OCI-LY7 (cell line): Measurements from ENCODE around the gene TOPAZ1. TPM values are rescaled to one million over a fixed set of nuclear protein-coding genes. Genes with fewer than 3 reads are reported as not detected.

Experiments used
- BruUV-seq: library from RNA; stranded (reverse); fragments of 400-500 nt; replicated peaks from 2 replicates; lab custom pipeline; 2021; lab: Mats Ljungman, UMichigan
- CTCF ChIA-PET: fragments of 300-600 bp; sonication (Branson Sonifier 250); formaldehyde crosslinking; loops from one replicate; lab custom pipeline; 2022; ENCODE audit warnings: antibody characterized with exemption; ENCODE audit not compliant: unreplicated experiment; lab: Charles Lee
- POLR2A ChIA-PET: fragments of 300-600 bp; sonication (Branson Sonifier 250); formaldehyde crosslinking; loops from one replicate; lab custom pipeline; 2022; ENCODE audit warnings: antibody characterized with exemption; lab: Charles Lee
- DNase-seq: peaks from one replicate; pipeline ENCODE4 v3.0.0-alpha.2; 2015; ENCODE audit warnings: low spot score
- H2AFZ ChIP-seq: fragments of 200-600 bp; sonication (generic), shearing (Covaris generic); 2 replicates; pipeline ENCODE4 v1.6.1; 2014; ENCODE audit warnings: mild to moderate bottlenecking, antibody characterized with exemption, low read length, moderate library complexity
- H3K27ac ChIP-seq: fragments of 200-600 bp; sonication (generic); 2 replicates; pipeline ENCODE4 v1.5.1; 2014; ENCODE audit warnings: mixed run types, low read depth, mild to moderate bottlenecking, moderate library complexity, low read length, inconsistent platforms; ENCODE audit not compliant: poor library complexity, severe bottlenecking
- H3K36me3 ChIP-seq: fragments of 200-600 bp; sonication (generic); 2 replicates; pipeline ENCODE4 v1.6.1; 2014; ENCODE audit warnings: mild to moderate bottlenecking, antibody characterized with exemption, low read length, moderate library complexity, mixed read lengths; ENCODE audit not compliant: insufficient read depth
- H3K4me1 ChIP-seq: fragments of 200-600 bp; sonication (generic); 2 replicates; pipeline ENCODE4 v1.5.1; 2014; ENCODE audit warnings: mild to moderate bottlenecking, low read length; ENCODE audit not compliant: insufficient read depth, poor library complexity, severe bottlenecking
- H3K4me2 ChIP-seq: fragments of 200-600 bp; sonication (generic); 2 replicates; pipeline ENCODE4 v1.6.1; 2014; ENCODE audit warnings: mild to moderate bottlenecking, low read length
- H3K4me3 ChIP-seq: fragments of 200-600 bp; sonication (generic); 2 replicates; pipeline ENCODE4 v1.5.1; 2014; ENCODE audit warnings: mild to moderate bottlenecking, low read depth, low read length; ENCODE audit not compliant: poor library complexity, severe bottlenecking
- H3K79me2 ChIP-seq: fragments of 200-600 bp; sonication (generic); 2 replicates; pipeline ENCODE4 v1.6.1; 2016; ENCODE audit warnings: low read depth, mild to moderate bottlenecking, low read length, moderate library complexity, mixed read lengths; ENCODE audit not compliant: insufficient read depth
- H3K9me2 ChIP-seq: fragments of 200-600 bp; sonication (generic); 2 replicates; pipeline ENCODE4 v1.6.1; 2016; ENCODE audit warnings: mild to moderate bottlenecking, low read length, mixed read lengths; ENCODE audit not compliant: insufficient read depth
- H3K9me3 ChIP-seq: fragments of 200-600 bp; sonication (generic); 2 replicates; pipeline ENCODE4 v1.6.1; 2014; ENCODE audit warnings: mild to moderate bottlenecking, mixed run types, low read length, mixed read lengths
- H4K20me1 ChIP-seq: fragments of 200-600 bp; sonication (generic); 2 replicates; pipeline ENCODE4 v1.6.1; 2014; ENCODE audit warnings: mild to moderate bottlenecking, antibody characterized with exemption, low read length, moderate library complexity, mixed read lengths; ENCODE audit not compliant: insufficient read depth
- EZH2phosphoT487 ChIP-seq: fragments of 200-600 bp; sonication (generic); IDR thresholded peaks from 2 replicates; pipeline ENCODE4 v1.6.1; 2018; ENCODE audit warnings: low read depth, borderline replicate concordance, mild to moderate bottlenecking, mixed run types, antibody characterized with exemption, low read length, moderate library complexity, mixed read lengths
- intact Hi-C: fragments of 100-400 bp; cut with micrococcal nuclease; formaldehyde crosslinking; loops from one replicate; pipeline ENCODE4 v1.10.0; 2022; ENCODE audit not compliant: unreplicated experiment
- total RNA-seq, 2 experiments: library from RNA; depleted of rRNA in 1 of 2; stranded (reverse); fragments of >200 nt in 1 of 2; shearing (Covaris generic) in 1 of 2; gene quantifications; 2 replicates each; pipeline ENCODE4 v1.2.3, GENCODE V29; 2014 to 2022
- TF ChIP-seq, protein P1 (sequence below): fragments of 200-600 bp; sonication (generic); conservative IDR thresholded peaks from 2 replicates; pipeline ENCODE4 v1.5.1; 2014; ENCODE audit warnings: mild to moderate bottlenecking, antibody characterized with exemption, low read length, moderate library complexity, mixed read lengths

Gene TOPAZ1
- total RNA-seq, 2 experiments from 2014 or later, result not detected

- no peak overlapping the region for H3K4me3 ChIP-seq
- no peak overlapping the region for H3K4me2 ChIP-seq
- H3K9me2 ChIP-seq, result no peaks in the 10 kb centered on the region
- no peaks in the 10 kb centered on the region for H3K9me3 ChIP-seq
- no peak for TF ChIP-seq EZH2phosphoT487
- no peaks in the 10 kb centered on the region for H3K79me2 ChIP-seq
- H3K27ac ChIP-seq, result no peak overlapping the region
- H4K20me1 ChIP-seq, result no peaks in the 10 kb centered on the region
- no peak overlapping the region for H2AFZ ChIP-seq
- ChIA-PET CTCF (no interaction called here), POLR2A (interaction anchor here (0.7 kb wide), 1 partner anchor 692 kb away, joined by 4 read pairs; no protein-coding TSS in a partner anchor)
- BruUV-seq, result no TSS peak
- intact Hi-C loops, result no loop called here
- H3K4me1 ChIP-seq, result no peaks in the 10 kb centered on the region
- DNase-seq, result no peak
- no peaks in the 10 kb centered on the region for H3K36me3 ChIP-seq
These were observed 9.3 kb upstream of the TOPAZ1 start for GRCh38 chr3:44232407-44232806.

GRCh38 chr3:44234648-44235268 is 6.9 kb upstream of the TOPAZ1 start:
- ChIA-PET CTCF (no interaction called here), POLR2A (interaction anchor here (0.6 to 1.6 kb wide), 3 partner anchors 10 to 129 kb away, joined by 5 to 6 read pairs (median 5); no protein-coding TSS in a partner anchor)
- no peaks in the 10 kb centered on the region for H3K79me2 ChIP-seq
- H2AFZ ChIP-seq, result no peak overlapping the region
- no peak overlapping the region for H3K4me3 ChIP-seq
- intact Hi-C loops, result no loop called here
- H3K9me2 ChIP-seq, result no peaks in the 10 kb centered on the region
- H3K36me3 ChIP-seq, result no peaks in the 10 kb centered on the region
- no TSS peak for BruUV-seq
- no peak for DNase-seq
- H3K4me1 ChIP-seq, result no peaks in the 10 kb centered on the region
- H4K20me1 ChIP-seq, result no peaks in the 10 kb centered on the region
- no peak overlapping the region for H3K27ac ChIP-seq
- TF ChIP-seq, protein P1, sequence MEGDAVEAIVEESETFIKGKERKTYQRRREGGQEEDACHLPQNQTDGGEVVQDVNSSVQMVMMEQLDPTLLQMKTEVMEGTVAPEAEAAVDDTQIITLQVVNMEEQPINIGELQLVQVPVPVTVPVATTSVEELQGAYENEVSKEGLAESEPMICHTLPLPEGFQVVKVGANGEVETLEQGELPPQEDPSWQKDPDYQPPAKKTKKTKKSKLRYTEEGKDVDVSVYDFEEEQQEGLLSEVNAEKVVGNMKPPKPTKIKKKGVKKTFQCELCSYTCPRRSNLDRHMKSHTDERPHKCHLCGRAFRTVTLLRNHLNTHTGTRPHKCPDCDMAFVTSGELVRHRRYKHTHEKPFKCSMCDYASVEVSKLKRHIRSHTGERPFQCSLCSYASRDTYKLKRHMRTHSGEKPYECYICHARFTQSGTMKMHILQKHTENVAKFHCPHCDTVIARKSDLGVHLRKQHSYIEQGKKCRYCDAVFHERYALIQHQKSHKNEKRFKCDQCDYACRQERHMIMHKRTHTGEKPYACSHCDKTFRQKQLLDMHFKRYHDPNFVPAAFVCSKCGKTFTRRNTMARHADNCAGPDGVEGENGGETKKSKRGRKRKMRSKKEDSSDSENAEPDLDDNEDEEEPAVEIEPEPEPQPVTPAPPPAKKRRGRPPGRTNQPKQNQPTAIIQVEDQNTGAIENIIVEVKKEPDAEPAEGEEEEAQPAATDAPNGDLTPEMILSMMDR, result no peak
- no peak for TF ChIP-seq EZH2phosphoT487
- H3K4me2 ChIP-seq, result no peak overlapping the region
- H3K9me3 ChIP-seq, result no peaks in the 10 kb centered on the region

DNA sequence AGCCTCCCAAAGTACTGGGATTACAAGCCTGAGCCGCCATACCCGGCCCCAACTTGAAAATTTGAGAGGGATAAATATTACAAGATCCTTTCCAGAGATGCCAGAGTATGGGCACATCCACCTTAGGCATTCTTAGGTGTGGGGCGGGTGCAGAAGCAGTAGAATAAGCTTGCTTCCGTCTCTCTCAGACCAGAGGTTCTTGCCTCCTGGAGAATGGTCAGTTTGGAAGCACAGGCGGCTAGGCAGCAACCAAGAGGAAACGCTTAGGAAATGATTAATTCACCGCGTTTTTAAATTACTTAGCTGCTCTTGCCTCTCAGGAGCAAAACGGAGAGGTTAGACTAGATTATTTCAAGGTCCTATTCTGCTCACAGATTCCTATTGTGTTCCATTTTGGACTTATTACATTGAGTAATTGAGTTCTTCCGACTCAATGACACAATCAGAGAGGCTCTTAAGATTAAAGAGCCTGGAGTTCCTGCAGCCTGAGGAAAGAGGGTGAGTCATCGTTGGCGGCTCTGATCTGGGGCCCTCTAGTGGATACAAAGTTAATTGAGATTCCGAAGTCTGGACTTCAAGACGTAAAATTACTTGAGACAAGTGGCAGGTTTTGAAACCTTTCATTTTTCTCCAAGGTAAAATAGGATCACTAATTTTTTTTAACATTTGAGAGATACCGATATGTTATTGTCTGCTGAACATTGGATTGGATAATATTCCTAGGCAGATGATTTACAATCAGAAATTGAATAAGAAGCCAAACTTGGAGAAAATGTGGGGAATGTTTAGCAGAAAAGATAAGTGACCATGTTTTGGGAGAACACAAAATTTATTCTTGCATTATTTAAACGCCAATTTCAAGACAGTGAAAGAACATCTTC is 5.8 kb upstream of the TOPAZ1 start:
- TF ChIP-seq, protein P1, result peak; percentile 92
- TF ChIP-seq EZH2phosphoT487, result no peak
- Histone ChIP-seq H3K4me3 (no peak overlapping the region), H2AFZ (no peak overlapping the region), H3K27ac (no peak overlapping the region), H3K9me3 (no peaks in the 10 kb centered on the region), H3K4me1 (no peaks in the 10 kb centered on the region), H3K4me2 (no peak overlapping the region), H3K79me2 (no peaks in the 10 kb centered on the region), H3K36me3 (no peaks in the 10 kb centered on the region), H4K20me1 (no peaks in the 10 kb centered on the region), H3K9me2 (no peaks in the 10 kb centered on the region)
- DNase-seq, result peak; percentile 59
- BruUV-seq, result no TSS peak
- ChIA-PET POLR2A (interaction anchor here (1.0 to 1.6 kb wide), 3 partner anchors 8 to 16 kb away, joined by 3 to 6 read pairs (median 5); no protein-coding TSS in a partner anchor), CTCF (no interaction called here)
- intact Hi-C loops, result no loop called here
